HepG2 (cell line): Measurements from ENCODE around the gene MYLK.

ENCODE experiments used
- HCFC1 ChIP-seq: fragments of 150-350 bp; IDR thresholded peaks from 2 replicates; pipeline ENCODE4 v1.6.1; 2014; ENCODE audit warnings: low read depth, low read length
- KLF13 ChIP-seq: sonication (generic); formaldehyde crosslinking; IDR thresholded peaks from 2 replicates; pipeline ENCODE4 v1.4.0; 2020; ENCODE audit warnings: mild to moderate bottlenecking, missing genetic modification reagents
- NPAS2 ChIP-seq: sonication (generic); formaldehyde crosslinking; IDR thresholded peaks from 2 replicates; pipeline ENCODE4 v1.8.0; 2022; ENCODE audit warnings: mild to moderate bottlenecking, missing genetic modification reagents, borderline replicate concordance
- TF ChIP-seq, protein P1 (sequence below): sonication (generic); formaldehyde crosslinking; conservative IDR thresholded peaks from 2 replicates; pipeline ENCODE4 v1.4.0; 2020; ENCODE audit warnings: missing genetic modification reagents
- TF ChIP-seq, protein P2 (sequence below), 2 experiments: IDR thresholded peaks; 2 replicates each; pipeline ENCODE4 v1.6.1; 2011 to 2012; ENCODE audit warnings: low read length in 2 of 2, borderline replicate concordance in 1 of 2, low read depth in 1 of 2, mild to moderate bottlenecking in 1 of 2, moderate library complexity in 1 of 2
- TF ChIP-seq, protein P3 (sequence below): sonication (generic); formaldehyde crosslinking; IDR thresholded peaks from 2 replicates; pipeline ENCODE4 v1.5.0; 2020; ENCODE audit warnings: mild to moderate bottlenecking, missing genetic modification reagents, moderate library complexity
- TF ChIP-seq, protein P4 (sequence below): sonication (generic); formaldehyde crosslinking; IDR thresholded peaks from 2 replicates; pipeline ENCODE4 v1.8.1; 2023; ENCODE audit warnings: mild to moderate bottlenecking, missing genetic modification reagents, borderline replicate concordance

DNA sequence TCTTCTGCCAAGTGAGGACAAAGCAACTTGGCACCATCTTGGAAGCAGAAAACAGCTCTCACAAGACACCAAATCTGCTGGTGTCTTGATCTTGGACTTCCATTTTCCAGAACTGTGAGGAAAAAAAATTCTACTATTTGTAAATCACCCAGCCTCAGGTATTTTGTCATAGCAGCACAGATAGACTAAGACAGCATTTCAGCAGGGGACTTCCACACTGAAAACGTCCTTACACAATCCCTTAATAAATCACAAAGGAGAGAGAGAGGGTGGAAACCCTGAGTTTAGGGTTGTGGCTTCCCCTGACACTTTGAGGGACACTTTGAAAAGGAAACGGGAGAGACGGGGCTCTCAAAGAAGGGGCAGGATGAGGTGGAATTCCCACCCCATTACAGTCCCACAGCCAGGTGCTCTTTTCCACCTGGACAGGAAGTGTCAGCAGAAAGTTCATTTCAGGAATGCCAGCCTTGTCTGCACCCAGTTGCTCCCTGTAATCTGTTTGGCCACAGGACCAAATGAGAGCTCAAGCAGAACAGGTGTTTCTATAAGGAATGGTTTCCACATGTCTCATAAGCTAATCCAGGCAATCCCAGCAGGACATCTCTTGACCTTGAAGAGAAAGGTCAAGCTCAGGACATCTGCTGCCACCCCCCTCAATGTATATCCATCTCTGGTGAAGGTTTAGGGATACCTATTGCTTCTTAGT, 51.3 kb downstream of the MYLK start:
- TF ChIP-seq HCFC1 (no peak), KLF13 (CRISPR knock-in tag) (no peak), NPAS2 (CRISPR knock-in tag) (no peak)
- TF ChIP-seq, protein P1, sequence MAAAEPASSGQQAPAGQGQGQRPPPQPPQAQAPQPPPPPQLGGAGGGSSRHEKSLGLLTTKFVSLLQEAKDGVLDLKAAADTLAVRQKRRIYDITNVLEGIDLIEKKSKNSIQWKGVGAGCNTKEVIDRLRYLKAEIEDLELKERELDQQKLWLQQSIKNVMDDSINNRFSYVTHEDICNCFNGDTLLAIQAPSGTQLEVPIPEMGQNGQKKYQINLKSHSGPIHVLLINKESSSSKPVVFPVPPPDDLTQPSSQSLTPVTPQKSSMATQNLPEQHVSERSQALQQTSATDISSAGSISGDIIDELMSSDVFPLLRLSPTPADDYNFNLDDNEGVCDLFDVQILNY (CRISPR knock-in tag) = no peak
- TF ChIP-seq, protein P2, sequence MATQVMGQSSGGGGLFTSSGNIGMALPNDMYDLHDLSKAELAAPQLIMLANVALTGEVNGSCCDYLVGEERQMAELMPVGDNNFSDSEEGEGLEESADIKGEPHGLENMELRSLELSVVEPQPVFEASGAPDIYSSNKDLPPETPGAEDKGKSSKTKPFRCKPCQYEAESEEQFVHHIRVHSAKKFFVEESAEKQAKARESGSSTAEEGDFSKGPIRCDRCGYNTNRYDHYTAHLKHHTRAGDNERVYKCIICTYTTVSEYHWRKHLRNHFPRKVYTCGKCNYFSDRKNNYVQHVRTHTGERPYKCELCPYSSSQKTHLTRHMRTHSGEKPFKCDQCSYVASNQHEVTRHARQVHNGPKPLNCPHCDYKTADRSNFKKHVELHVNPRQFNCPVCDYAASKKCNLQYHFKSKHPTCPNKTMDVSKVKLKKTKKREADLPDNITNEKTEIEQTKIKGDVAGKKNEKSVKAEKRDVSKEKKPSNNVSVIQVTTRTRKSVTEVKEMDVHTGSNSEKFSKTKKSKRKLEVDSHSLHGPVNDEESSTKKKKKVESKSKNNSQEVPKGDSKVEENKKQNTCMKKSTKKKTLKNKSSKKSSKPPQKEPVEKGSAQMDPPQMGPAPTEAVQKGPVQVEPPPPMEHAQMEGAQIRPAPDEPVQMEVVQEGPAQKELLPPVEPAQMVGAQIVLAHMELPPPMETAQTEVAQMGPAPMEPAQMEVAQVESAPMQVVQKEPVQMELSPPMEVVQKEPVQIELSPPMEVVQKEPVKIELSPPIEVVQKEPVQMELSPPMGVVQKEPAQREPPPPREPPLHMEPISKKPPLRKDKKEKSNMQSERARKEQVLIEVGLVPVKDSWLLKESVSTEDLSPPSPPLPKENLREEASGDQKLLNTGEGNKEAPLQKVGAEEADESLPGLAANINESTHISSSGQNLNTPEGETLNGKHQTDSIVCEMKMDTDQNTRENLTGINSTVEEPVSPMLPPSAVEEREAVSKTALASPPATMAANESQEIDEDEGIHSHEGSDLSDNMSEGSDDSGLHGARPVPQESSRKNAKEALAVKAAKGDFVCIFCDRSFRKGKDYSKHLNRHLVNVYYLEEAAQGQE (IDR thresholded peaks at IDR 0.05; ENCODE audit: borderline replicate concordance in 1 of 2, low read depth in 1 of 2, low read length in 2 of 2) = no peak
- TF ChIP-seq, protein P3, sequence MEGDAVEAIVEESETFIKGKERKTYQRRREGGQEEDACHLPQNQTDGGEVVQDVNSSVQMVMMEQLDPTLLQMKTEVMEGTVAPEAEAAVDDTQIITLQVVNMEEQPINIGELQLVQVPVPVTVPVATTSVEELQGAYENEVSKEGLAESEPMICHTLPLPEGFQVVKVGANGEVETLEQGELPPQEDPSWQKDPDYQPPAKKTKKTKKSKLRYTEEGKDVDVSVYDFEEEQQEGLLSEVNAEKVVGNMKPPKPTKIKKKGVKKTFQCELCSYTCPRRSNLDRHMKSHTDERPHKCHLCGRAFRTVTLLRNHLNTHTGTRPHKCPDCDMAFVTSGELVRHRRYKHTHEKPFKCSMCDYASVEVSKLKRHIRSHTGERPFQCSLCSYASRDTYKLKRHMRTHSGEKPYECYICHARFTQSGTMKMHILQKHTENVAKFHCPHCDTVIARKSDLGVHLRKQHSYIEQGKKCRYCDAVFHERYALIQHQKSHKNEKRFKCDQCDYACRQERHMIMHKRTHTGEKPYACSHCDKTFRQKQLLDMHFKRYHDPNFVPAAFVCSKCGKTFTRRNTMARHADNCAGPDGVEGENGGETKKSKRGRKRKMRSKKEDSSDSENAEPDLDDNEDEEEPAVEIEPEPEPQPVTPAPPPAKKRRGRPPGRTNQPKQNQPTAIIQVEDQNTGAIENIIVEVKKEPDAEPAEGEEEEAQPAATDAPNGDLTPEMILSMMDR (CRISPR knock-in tag) = no peak
- TF ChIP-seq, protein P4, sequence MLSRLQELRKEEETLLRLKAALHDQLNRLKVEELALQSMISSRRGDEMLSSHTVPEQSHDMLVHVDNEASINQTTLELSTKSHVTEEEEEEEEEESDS (CRISPR knock-in tag) = no peak
